GM19193 (cell line): ENCODE measurements around the gene ZNF627.

Experiments
- POLR2A ChIP-seq: IDR thresholded peaks from 4 replicates; pipeline ENCODE4 v1.6.1; 2011; ENCODE audit not compliant: insufficient read depth, insufficient read length; ENCODE audit errors: extremely low read depth

ZNF627 gene

DNA sequence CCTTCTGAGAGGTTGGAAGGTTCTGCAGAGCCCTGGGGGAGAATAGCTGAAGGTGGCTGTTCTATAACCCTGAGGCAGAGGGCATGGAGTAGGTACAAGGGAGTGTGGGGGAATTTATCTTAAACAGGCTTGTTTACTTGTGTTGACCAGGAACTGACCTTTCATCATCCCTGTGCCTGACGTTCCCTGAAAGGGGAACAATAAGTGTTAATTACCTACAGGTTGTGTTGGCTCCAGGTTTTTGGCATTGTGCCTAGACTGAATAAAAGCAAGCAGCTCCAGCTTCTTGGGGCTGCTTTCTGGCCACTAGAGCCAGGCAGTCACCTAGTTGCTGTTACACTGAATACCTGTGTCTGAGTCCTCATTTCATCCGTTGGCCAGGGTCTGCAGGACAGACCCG, 60.0 kb downstream of the ZNF627 start:
- no peak for TF ChIP-seq POLR2A

GRCh38 chr19:11658970-11659369, 61.7 kb downstream of the ZNF627 start:
- no peak for TF ChIP-seq POLR2A

- no peak for TF ChIP-seq POLR2A
Observed at GRCh38 chr19:11659612-11660011, 62.3 kb downstream of the ZNF627 start.

DNA sequence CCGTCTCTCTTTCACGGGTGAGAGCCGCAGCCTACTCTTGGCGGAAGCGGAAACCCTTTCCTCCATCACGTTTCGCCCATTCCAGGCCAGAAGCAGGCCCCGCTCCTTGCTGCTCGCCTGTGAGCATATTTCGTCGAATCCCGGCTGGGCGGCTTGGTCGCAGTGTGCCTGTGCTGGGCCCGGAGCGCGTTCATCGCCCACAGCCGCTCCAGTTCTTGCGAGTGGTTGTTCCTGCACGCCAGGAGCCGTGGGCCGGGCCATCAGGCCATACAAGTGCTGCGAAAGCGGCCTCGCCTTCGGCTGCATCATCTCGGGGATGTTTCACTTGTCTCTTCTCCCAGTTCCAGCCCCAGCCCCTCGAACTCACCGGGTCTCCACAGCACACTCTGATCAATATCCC, 65.0 kb downstream of the ZNF627 start:
- TF ChIP-seq POLR2A = no peak

DNA sequence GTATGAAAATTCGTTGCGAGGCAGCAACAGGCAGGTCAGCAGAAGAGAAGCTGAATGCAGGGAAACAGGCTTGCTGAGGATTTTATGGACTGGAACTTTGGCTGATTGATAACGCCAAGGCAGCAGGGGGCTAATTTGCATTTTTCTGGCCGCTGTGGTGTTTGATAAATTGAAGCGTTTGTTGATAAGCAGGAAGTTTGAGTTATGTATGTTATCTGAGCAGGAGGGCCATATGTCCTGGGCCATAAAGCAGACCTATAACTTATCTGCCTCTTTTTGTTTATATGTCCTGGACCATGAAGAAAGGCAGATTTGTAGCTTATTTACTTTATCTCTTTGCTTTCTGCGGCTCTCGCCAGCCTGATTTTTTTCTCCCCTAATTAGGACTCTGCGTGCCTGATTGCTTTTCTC, 65.9 kb downstream of the ZNF627 start:
- TF ChIP-seq POLR2A = no peak
